KBM-7 (cell line): ENCODE data around the gene TAF1B.

Experiments used
- DNase-seq: peaks from one replicate; pipeline ENCODE4 v3.0.0-alpha.2; 2015
- in situ Hi-C: fragments of 300-500 bp; cut with MboI; formaldehyde crosslinking; loops from 2 replicates; pipeline ENCODE4 v1.14.3; 2020; ENCODE audit warnings: low sequenced_read_pairs, low pct_unique_long_range_greater_than_20kb, mixed read lengths

Gene TAF1B

GRCh38 chr2:9807056-9807455 lies 36.2 kb upstream of the TAF1B start:
- no peak for DNase-seq
- in situ Hi-C loops, result no loop called here

GRCh38 chr2:9807555-9808305 lies 35.5 kb upstream of the TAF1B start:
- in situ Hi-C loops, result no loop called here
- DNase-seq, result no peak

- DNase-seq, result no peak
- in situ Hi-C loops, result no loop called here
These were observed 34.8 kb upstream of the TAF1B start for GRCh38 chr2:9808334-9809063.

GRCh38 chr2:9809064-9809356 lies 34.3 kb upstream of the TAF1B start:
- no peak for DNase-seq
- in situ Hi-C loops, result no loop called here

GRCh38 chr2:9809448-9810088 lies 33.7 kb upstream of the TAF1B start:
- in situ Hi-C loops, result no loop called here
- DNase-seq, result no peak

- in situ Hi-C loops, result no loop called here
- DNase-seq, result no peak
These were observed 32.1 kb upstream of the TAF1B start for GRCh38 chr2:9811216-9811615.

- in situ Hi-C loops, result no loop called here
- no peak for DNase-seq
These were observed 31.4 kb upstream of the TAF1B start for GRCh38 chr2:9811679-9812511.

GRCh38 chr2:9812945-9813311 lies 30.3 kb upstream of the TAF1B start:
- in situ Hi-C loops, result no loop called here
- DNase-seq, result no peak

- DNase-seq, result peak; percentile 70
- in situ Hi-C loops, result no loop called here
These were observed 29.8 kb upstream of the TAF1B start for GRCh38 chr2:9813312-9814128.

GRCh38 chr2:9814129-9814868 lies 29.0 kb upstream of the TAF1B start:
- in situ Hi-C loops, result no loop called here
- DNase-seq, result no peak

GRCh38 chr2:9815076-9815475 lies 28.2 kb upstream of the TAF1B start:
- DNase-seq, result no peak
- in situ Hi-C loops, result no loop called here

- in situ Hi-C loops, result no loop called here
These were observed 27.4 kb upstream of the TAF1B start for GRCh38 chr2:9815844-9816279.

GRCh38 chr2:9818097-9818496 lies 25.2 kb upstream of the TAF1B start:
- in situ Hi-C loops, result no loop called here
- DNase-seq, result no peak

More at GRCh38 chr2:9815844-9816279, 27.4 kb upstream of the TAF1B start:
- DNase-seq, result peak; percentile 14

- in situ Hi-C loops, result no loop called here
- no peak for DNase-seq
These were observed 23.7 kb upstream of the TAF1B start for GRCh38 chr2:9819551-9819950.

- DNase-seq, result no peak
These were observed 23.0 kb upstream of the TAF1B start for GRCh38 chr2:9820020-9820973.

GRCh38 chr2:9821805-9822445 lies 21.3 kb upstream of the TAF1B start:
- DNase-seq, result no peak
- in situ Hi-C loops, result no loop called here

More at GRCh38 chr2:9820020-9820973, 23.0 kb upstream of the TAF1B start:
- in situ Hi-C loops, result no loop called here

- DNase-seq, result no peak
- in situ Hi-C loops, result no loop called here
These were observed 18.8 kb upstream of the TAF1B start for GRCh38 chr2:9824441-9824840.
